CD4-positive, alpha-beta T cell (primary cell): ENCODE data around the gene COX19. TPM values are rescaled to one million over a fixed set of nuclear protein-coding genes. Genes with fewer than 3 reads are reported as not detected.

Experiments
- ATAC-seq: fragments of 200-7000 bp; cut with Tn5 transposase; one replicate; pipeline ENCODE4 v1.10.0; 2022; ENCODE audit warnings: mild to moderate bottlenecking; ENCODE audit not compliant: poor library complexity
- CTCF ChIA-PET: fragments of 350-600 bp; sonication (Branson Sonifier 250); formaldehyde crosslinking; loops from one replicate; lab custom pipeline; 2021; ENCODE audit warnings: antibody characterized with exemption, inconsistent platforms; lab: Charles Lee
- POLR2A ChIA-PET: fragments of 350-600 bp; sonication (Branson Sonifier 250); formaldehyde crosslinking; loops from one replicate; lab custom pipeline; 2021; ENCODE audit warnings: antibody characterized with exemption, inconsistent platforms; lab: Charles Lee
- DNase-seq, 14 experiments: peaks; one replicate each; pipeline ENCODE4 v3.0.0-alpha.2; 2013 to 2020; ENCODE audit warnings: mixed read lengths in 2 of 14
- H3K27ac ChIP-seq, 2 donors: one replicate each; pipeline versions ENCODE4 v1.5.1 to v1.7.0; 2013; ENCODE audit warnings: low read length in 2 of 2, low read depth in 1 of 2, mild to moderate bottlenecking in 1 of 2
- H3K27me3 ChIP-seq, 2 experiments: 1 replicate in 1 of 2; 2 replicates in 1 of 2; pipeline versions ENCODE4 v1.6.1 to v1.7.0; 2013; ENCODE audit warnings: low read length in 2 of 2, control low read depth in 1 of 2, mild to moderate bottlenecking in 1 of 2, moderate library complexity in 1 of 2; ENCODE audit not compliant: insufficient read depth in 2 of 2, control insufficient read depth in 1 of 2
- H3K36me3 ChIP-seq: one replicate; pipeline ENCODE4 v1.6.1; 2013; ENCODE audit warnings: low read length, control low read depth; ENCODE audit not compliant: insufficient read depth
- H3K4me1 ChIP-seq: one replicate; pipeline ENCODE4 v1.6.1; 2013; ENCODE audit warnings: low read length, control low read depth; ENCODE audit not compliant: insufficient read depth
- H3K4me3 ChIP-seq: one replicate; pipeline ENCODE4 v1.5.1; 2013; ENCODE audit warnings: mild to moderate bottlenecking, low read length, moderate library complexity
- H3K9me3 ChIP-seq, 2 experiments: 1 replicate in 1 of 2; 2 replicates in 1 of 2; pipeline versions ENCODE4 v1.6.1 to v1.7.0; 2013; ENCODE audit warnings: low read length in 2 of 2, mild to moderate bottlenecking in 2 of 2, control low read depth in 1 of 2, moderate library complexity in 1 of 2; ENCODE audit not compliant: control insufficient read depth in 1 of 2, insufficient read depth in 1 of 2
- H3K27ac Mint-ChIP-seq: one replicate; pipeline ENCODE4 v1.8.0; 2020; ENCODE audit warnings: mixed read lengths
- H3K27me3 Mint-ChIP-seq: one replicate; pipeline ENCODE4 v1.8.0; 2021; ENCODE audit warnings: mixed read lengths
- H3K36me3 Mint-ChIP-seq: one replicate; pipeline ENCODE4 v1.8.0; 2021; ENCODE audit warnings: low read depth, mixed read lengths
- H3K4me1 Mint-ChIP-seq: one replicate; pipeline ENCODE4 v1.8.0; 2021; ENCODE audit warnings: low read depth, mixed read lengths
- H3K4me3 Mint-ChIP-seq: one replicate; pipeline ENCODE4 v1.8.0; 2020; ENCODE audit warnings: mild to moderate bottlenecking, mixed read lengths
- H3K9me3 Mint-ChIP-seq: one replicate; pipeline ENCODE4 v1.8.0; 2020; ENCODE audit warnings: mixed read lengths
- intact Hi-C, 2 experiments: fragments of 100-400 bp; cut with DNase I in 1 of 2; cut with micrococcal nuclease in 1 of 2; formaldehyde crosslinking; loops; one replicate each; pipeline versions ENCODE4 v1.15.1 to v1.9.0; 2023 to 2025; cut with DNase I, micrococcal nuclease
- total RNA-seq, 174 experiments: library from RNA in 2 of 174; stranded (reverse) in 2 of 174; gene quantifications; one replicate each; pipeline ENCODE4 v1.2.3 and lab custom pipeline; 2021 to 2026
- TF ChIP-seq, protein P1 (sequence below): fragments of 200-600 bp; IDR thresholded peaks from one replicate; pipeline ENCODE4 v1.8.0; 2022; ENCODE audit warnings: antibody characterized with exemption, mild to moderate bottlenecking

The COX19 gene
- total RNA-seq, 2 experiments from 2014 or later, result 47.7 to 51.8 TPM

DNA sequence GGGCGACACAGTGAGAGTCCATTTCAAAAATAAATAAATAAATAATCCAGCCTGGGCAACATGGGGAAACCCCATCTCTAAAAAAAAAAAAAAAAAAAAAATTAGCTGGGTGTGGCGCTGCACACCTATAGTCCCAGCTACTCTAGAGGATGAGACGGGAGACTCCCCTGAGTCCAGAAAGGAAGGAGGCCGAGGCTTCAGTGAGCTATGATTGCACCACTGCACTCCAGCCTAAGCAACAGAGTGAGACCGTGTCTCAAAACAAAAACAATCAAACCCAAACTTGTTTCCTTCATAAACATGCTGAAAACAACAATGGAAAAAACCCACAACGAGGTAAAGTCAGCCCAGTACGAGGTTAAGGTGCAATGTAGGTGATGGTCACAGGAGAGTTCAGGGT is 1.2 kb downstream of the COX19 start:
- H3K9me3 ChIP-seq, result peaks cover 0 to 6% of the 10 kb centered on the region in 2 experiments
- ATAC-seq (no peak), DNase-seq (no peak)
- Mint-ChIP-seq H3K27me3 (no peaks in the 10 kb centered on the region), H3K4me3 (peak overlapping the region; percentile 91), H3K36me3 (peaks cover 39% of the 10 kb centered on the region), H3K4me1 (peaks cover 17% of the 10 kb centered on the region), H3K9me3 (no peaks in the 10 kb centered on the region), H3K27ac (peak overlapping the region; percentile 94)
- H3K27ac ChIP-seq, result no peak overlapping the region
- H3K27me3 ChIP-seq, result no peaks in the 10 kb centered on the region
- H3K4me1 ChIP-seq, result peaks cover 28% of the 10 kb centered on the region
- ChIA-PET POLR2A (interaction anchor here (0.7 to 3.5 kb wide), 10 partner anchors 9 to 612 kb away, joined by 3 to 79 read pairs (median 8); partner anchors contain the start of gene GET4), CTCF (interaction anchor here (1.0 to 5.4 kb wide), 6 partner anchors 8 to 92 kb away, joined by 3 to 57 read pairs (median 8); partner anchors contain the start of gene GPR146)
- H3K36me3 ChIP-seq, result peaks cover 36% of the 10 kb centered on the region
- TF ChIP-seq, protein P1, sequence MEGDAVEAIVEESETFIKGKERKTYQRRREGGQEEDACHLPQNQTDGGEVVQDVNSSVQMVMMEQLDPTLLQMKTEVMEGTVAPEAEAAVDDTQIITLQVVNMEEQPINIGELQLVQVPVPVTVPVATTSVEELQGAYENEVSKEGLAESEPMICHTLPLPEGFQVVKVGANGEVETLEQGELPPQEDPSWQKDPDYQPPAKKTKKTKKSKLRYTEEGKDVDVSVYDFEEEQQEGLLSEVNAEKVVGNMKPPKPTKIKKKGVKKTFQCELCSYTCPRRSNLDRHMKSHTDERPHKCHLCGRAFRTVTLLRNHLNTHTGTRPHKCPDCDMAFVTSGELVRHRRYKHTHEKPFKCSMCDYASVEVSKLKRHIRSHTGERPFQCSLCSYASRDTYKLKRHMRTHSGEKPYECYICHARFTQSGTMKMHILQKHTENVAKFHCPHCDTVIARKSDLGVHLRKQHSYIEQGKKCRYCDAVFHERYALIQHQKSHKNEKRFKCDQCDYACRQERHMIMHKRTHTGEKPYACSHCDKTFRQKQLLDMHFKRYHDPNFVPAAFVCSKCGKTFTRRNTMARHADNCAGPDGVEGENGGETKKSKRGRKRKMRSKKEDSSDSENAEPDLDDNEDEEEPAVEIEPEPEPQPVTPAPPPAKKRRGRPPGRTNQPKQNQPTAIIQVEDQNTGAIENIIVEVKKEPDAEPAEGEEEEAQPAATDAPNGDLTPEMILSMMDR, result no peak
- H3K4me3 ChIP-seq, result peak overlapping the region; percentile 87
- intact Hi-C loops, result loop anchor here in 1 of 2 experiments (1.0 to 5.0 kb wide), 3 partner anchors 51 to 187 kb away; partner anchors contain the start of gene ZFAND2A

DNA sequence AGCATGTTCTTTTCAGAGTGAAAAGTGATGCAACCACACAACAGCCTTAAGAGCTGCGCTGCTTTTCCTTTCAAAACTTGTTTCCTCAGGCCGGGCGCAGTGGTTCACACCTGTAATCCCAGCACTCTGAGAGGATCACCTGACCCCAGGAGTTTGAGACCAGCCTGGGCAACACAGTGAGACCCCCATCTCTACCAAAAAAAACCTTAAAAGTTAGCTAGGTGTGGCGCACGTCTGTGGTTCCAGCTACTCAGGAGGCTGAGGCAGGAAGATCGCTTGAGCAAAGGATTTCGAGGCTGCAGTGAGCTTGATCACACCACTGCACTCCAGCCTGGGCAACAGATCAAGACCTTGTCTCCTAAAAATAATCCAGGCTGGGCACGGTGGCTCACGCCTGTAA is 2.0 kb downstream of the COX19 start:
- Histone ChIP-seq H3K27me3 (no peaks in the 10 kb centered on the region), H3K36me3 (peaks cover 44% of the 10 kb centered on the region), H3K9me3 (no peaks in the 10 kb centered on the region), H3K4me1 (peaks cover 28% of the 10 kb centered on the region), H3K4me3 (no peak overlapping the region), H3K27ac (no peak overlapping the region)
- DNase-seq, result no peak
- ChIA-PET POLR2A (interaction anchor here (0.9 to 3.5 kb wide), 2 partner anchors 14 to 51 kb away, joined by 3 to 79 read pairs; no protein-coding TSS in a partner anchor), CTCF (interaction anchor here (1.1 to 5.4 kb wide), 5 partner anchors 11 to 92 kb away, joined by 4 to 57 read pairs (median 9); partner anchors contain the start of gene GPR146)
- no peak for ATAC-seq
- no peaks in the 10 kb centered on the region for H3K27me3 Mint-ChIP-seq
- H3K9me3 Mint-ChIP-seq, result no peaks in the 10 kb centered on the region
- H3K27ac Mint-ChIP-seq, result no peak overlapping the region
- TF ChIP-seq, protein P1, result no peak
- intact Hi-C loops, result loop anchor here in 1 of 2 experiments (5.0 kb wide), 1 partner anchor 61 kb away; no protein-coding TSS in a partner anchor
- H3K4me3 Mint-ChIP-seq, result peak overlapping the region; percentile 62
- H3K36me3 Mint-ChIP-seq, result peaks cover 47% of the 10 kb centered on the region
- H3K4me1 Mint-ChIP-seq, result peaks cover 17% of the 10 kb centered on the region

DNA sequence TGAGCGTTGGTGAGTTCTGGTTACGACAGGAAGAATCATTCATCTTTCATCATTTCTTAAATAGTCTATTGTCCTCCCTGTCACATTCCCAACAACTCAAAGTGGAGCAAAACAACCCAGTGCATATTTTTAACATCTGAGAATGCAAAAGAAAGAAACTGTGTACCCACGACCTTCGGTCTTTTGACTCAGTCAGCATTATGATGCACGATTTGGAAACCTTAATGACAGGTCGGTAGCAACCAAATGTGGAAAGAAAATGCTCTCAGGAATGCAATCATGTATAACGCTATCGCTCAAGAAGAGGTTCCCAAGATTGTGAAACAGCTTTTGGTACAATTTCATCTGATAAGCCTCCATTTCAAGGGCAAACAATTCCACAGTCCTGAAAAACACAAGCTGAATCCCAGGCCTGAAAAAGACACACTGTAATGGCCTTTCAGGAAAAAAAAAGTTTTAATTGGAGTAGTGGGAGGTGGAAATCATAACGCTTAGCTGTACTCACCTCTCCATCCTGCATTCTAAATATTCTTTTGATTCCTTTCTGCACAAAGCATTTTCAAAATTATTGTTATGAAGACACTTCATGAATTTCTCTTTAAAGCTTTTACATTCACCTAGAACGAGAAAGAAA is 2.6 kb downstream of the COX19 start:
- peaks cover 52% of the 10 kb centered on the region for H3K36me3 Mint-ChIP-seq
- TF ChIP-seq, protein P1, result no peak
- H3K4me1 Mint-ChIP-seq, result peaks cover 19% of the 10 kb centered on the region
- H3K4me3 Mint-ChIP-seq, result peak overlapping the region; percentile 62
- intact Hi-C loops, result loop anchor here in 1 of 2 experiments (5.0 kb wide), 1 partner anchor 60 kb away; no protein-coding TSS in a partner anchor
- no peak overlapping the region for H3K27ac Mint-ChIP-seq
- Histone ChIP-seq H3K4me1 (peaks cover 28% of the 10 kb centered on the region), H3K9me3 (peaks cover 0 to 1% of the 10 kb centered on the region in 2 experiments), H3K4me3 (no peak overlapping the region), H3K36me3 (peaks cover 49% of the 10 kb centered on the region), H3K27me3 (no peaks in the 10 kb centered on the region), H3K27ac (no peak overlapping the region)
- CTCF ChIA-PET, result interaction anchor here (1.1 to 5.4 kb wide), 5 partner anchors 10 to 93 kb away, joined by 4 to 57 read pairs (median 9); partner anchors contain the start of gene GPR146
- DNase-seq (no peak), ATAC-seq (no peak)
- H3K27me3 Mint-ChIP-seq, result no peaks in the 10 kb centered on the region
- POLR2A ChIA-PET, result interaction anchor here (0.7 to 3.5 kb wide), 3 partner anchors 10 to 50 kb away, joined by 3 to 79 read pairs (median 3); no protein-coding TSS in a partner anchor
- H3K9me3 Mint-ChIP-seq, result no peaks in the 10 kb centered on the region
